ENCODE data around the gene TTC33.

DNA sequence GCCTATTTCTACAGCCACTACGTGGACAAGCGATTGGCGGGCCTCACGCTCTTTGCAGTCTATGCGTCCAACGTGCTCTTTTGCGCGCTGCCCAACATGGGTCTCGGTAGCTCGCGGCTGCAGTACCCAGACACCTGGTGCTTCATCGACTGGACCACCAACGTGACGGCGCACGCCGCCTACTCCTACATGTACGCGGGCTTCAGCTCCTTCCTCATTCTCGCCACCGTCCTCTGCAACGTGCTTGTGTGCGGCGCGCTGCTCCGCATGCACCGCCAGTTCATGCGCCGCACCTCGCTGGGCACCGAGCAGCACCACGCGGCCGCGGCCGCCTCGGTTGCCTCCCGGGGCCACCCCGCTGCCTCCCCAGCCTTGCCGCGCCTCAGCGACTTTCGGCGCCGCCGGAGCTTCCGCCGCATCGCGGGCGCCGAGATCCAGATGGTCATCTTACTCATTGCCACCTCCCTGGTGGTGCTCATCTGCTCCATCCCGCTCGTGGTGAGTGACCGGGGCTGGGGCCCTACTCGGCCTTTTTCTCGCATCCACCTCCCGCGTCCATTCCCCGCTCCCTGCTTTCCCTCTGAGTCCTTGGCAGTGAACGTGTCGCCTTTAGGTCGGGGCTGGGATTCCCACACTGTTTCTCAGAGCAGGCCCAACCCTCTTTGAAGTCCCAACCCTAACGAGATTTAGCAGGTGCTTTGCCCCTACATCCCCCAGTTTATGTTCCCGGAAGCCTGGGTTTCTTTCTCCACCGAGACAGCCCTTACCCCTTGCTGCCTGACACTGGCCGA, 74.2 kb downstream of the TTC33 start:
- TF ChIP-seq MXI1 (conservative IDR thresholded peaks at IDR 0.05; ENCODE audit: poor library complexity, severe bottlenecking) (no peak), EP300 (conservative IDR thresholded peaks at IDR 0.05; ENCODE audit: poor library complexity, severe bottlenecking) (no peak), EZH2 (IDR thresholded peaks at IDR 0.05; ENCODE audit: borderline replicate concordance, insufficient read depth, low read length, poor library complexity, severe bottlenecking) (no peak), CTCF (IDR thresholded peaks at IDR 0.05; ENCODE audit: poor library complexity, severe bottlenecking) (no peak), POLR2AphosphoS5 (IDR thresholded peaks at IDR 0.05) (no peak), RAD21 (conservative IDR thresholded peaks at IDR 0.05) (no peak)

Data from neural cell (in vitro differentiated cells).